GM18520 (cell line): ENCODE data around the gene ASH1L.
A peak's percentile ranks its signal among the peaks of the same experiment; 100 is the strongest.
"Not testable (repeated sequence)": the region's sequence is repeated elsewhere in the genome, so short reads cannot be mapped to it uniquely, and the experiment has no call there.

Source experiments
- ATAC-seq: cut with Tn5 transposase; IDR thresholded peaks from one replicate; pipeline ENCODE4 v1.9.1; 2021; ENCODE audit not compliant: unreplicated experiment

Gene ASH1L

GRCh38 chr1:155562581-155563376 is at the start of gene ASH1L:
ASH1L (minus strand) TSS chr1:155562803; CDS start chr1:155521519, 41,284 bp downstream.
- peak; percentile 65 for ATAC-seq

GRCh38 chr1:155610257-155610647 is 47.6 kb upstream of the ASH1L start:
- ATAC-seq, result not testable (repeated sequence)

- ATAC-seq, result peak; percentile 92
Observed at GRCh38 chr1:155609515-155610256, 47.1 kb upstream of the ASH1L start, which contains the start of gene MSTO1. MSTO1 (plus strand) TSS chr1:155610218; CDS start chr1:155610249, 31 bp downstream.

- ATAC-seq, result no peak
Observed at GRCh38 chr1:155608888-155609225, 46.3 kb upstream of the ASH1L start.

- ATAC-seq, result no peak
Observed at GRCh38 chr1:155607708-155608107, 45.1 kb upstream of the ASH1L start.

GRCh38 chr1:155599828-155600572 is 37.4 kb upstream of the ASH1L start:
- not testable (repeated sequence) for ATAC-seq

- no peak for ATAC-seq
Observed at GRCh38 chr1:155598842-155599331, 36.3 kb upstream of the ASH1L start.

GRCh38 chr1:155596864-155597263 is 34.3 kb upstream of the ASH1L start:
- no peak for ATAC-seq

- not testable (repeated sequence) for ATAC-seq
Observed at GRCh38 chr1:155595877-155596474, 33.4 kb upstream of the ASH1L start.

- no peak for ATAC-seq
Observed at GRCh38 chr1:155591770-155592169, 29.2 kb upstream of the ASH1L start.

- not testable (repeated sequence) for ATAC-seq
Observed at GRCh38 chr1:155590516-155591247, 28.1 kb upstream of the ASH1L start.

- not testable (repeated sequence) for ATAC-seq
Observed at GRCh38 chr1:155589282-155589681, 26.7 kb upstream of the ASH1L start.

- not testable (repeated sequence) for ATAC-seq
Observed at GRCh38 chr1:155583846-155584245, 21.2 kb upstream of the ASH1L start.

- ATAC-seq, result not testable (repeated sequence)
Observed at GRCh38 chr1:155575608-155576007, 13.0 kb upstream of the ASH1L start.

GRCh38 chr1:155574077-155574476 is 11.5 kb upstream of the ASH1L start:
- no peak for ATAC-seq

- ATAC-seq, result no peak
Observed at GRCh38 chr1:155570593-155570990, 8.0 kb upstream of the ASH1L start.

- no peak for ATAC-seq
Observed at GRCh38 chr1:155569988-155570592, 7.5 kb upstream of the ASH1L start.

- ATAC-seq, result not testable (repeated sequence)
Observed at GRCh38 chr1:155563377-155564022, 897 bp upstream of the ASH1L start.
